Right lobe of liver (tissue), 4 donors: ENCODE results near the gene RAB13.

ENCODE experiments used
- POLR2A ChIP-seq: fragments of 450-650 bp; IDR thresholded peaks from one replicate; pipeline ENCODE4 v1.6.1; 2017; ENCODE audit warnings: antibody characterized with exemption, mild to moderate bottlenecking
- TF ChIP-seq, protein P1 (sequence below), 4 donors: fragments of 200-600 bp in 3 of 4; fragments of 450-650 bp in 1 of 4; IDR thresholded peaks; one replicate each; pipeline versions ENCODE4 v1.5.1 to v1.8.0; 2016 to 2022; ENCODE audit warnings: antibody characterized with exemption in 4 of 4, mild to moderate bottlenecking in 2 of 4
- donor health status: DM: no; HTN: no; CAD: no.
- donor health status: DM: no; HTN: no; CAD: no.
- donor health status: DM: no; HTN: yes; CAD: no.

GRCh38 chr1:153973525-153973924 lies 12.6 kb downstream of the RAB13 start:
- no peak for TF ChIP-seq POLR2A
- TF ChIP-seq, protein P1, sequence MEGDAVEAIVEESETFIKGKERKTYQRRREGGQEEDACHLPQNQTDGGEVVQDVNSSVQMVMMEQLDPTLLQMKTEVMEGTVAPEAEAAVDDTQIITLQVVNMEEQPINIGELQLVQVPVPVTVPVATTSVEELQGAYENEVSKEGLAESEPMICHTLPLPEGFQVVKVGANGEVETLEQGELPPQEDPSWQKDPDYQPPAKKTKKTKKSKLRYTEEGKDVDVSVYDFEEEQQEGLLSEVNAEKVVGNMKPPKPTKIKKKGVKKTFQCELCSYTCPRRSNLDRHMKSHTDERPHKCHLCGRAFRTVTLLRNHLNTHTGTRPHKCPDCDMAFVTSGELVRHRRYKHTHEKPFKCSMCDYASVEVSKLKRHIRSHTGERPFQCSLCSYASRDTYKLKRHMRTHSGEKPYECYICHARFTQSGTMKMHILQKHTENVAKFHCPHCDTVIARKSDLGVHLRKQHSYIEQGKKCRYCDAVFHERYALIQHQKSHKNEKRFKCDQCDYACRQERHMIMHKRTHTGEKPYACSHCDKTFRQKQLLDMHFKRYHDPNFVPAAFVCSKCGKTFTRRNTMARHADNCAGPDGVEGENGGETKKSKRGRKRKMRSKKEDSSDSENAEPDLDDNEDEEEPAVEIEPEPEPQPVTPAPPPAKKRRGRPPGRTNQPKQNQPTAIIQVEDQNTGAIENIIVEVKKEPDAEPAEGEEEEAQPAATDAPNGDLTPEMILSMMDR (IDR thresholded peaks at IDR 0.05), result no peak
